BLaER1 treated with 17β-estradiol and CSF1 and Interleukin-3, amounts not matched to agents 10 nM and 100 nM (cell line): Measurements from ENCODE around the gene LYPD4.

ENCODE experiments used
- H3K27ac ChIP-seq, 11 experiments: shearing (Covaris generic); formaldehyde crosslinking; 2 replicates each; pipeline ENCODE4 v1.8.1; 2022
- H3K27me3 ChIP-seq, 11 experiments: shearing (Covaris generic); formaldehyde crosslinking; 2 replicates each; pipeline ENCODE4 v1.8.1; 2022
- H3K36me3 ChIP-seq, 11 experiments: shearing (Covaris generic); formaldehyde crosslinking; 2 replicates each; pipeline ENCODE4 v1.8.1; 2022
- H3K4me1 ChIP-seq, 10 experiments: shearing (Covaris generic); formaldehyde crosslinking; 2 replicates each; pipeline ENCODE4 v1.8.1; 2022
- H3K4me2 ChIP-seq, 11 experiments: shearing (Covaris generic); formaldehyde crosslinking; 2 replicates each; pipeline ENCODE4 v1.8.1; 2022
- H3K4me3 ChIP-seq, 10 experiments: shearing (Covaris generic); formaldehyde crosslinking; 2 replicates each; pipeline ENCODE4 v1.8.1; 2022
- H3K9ac ChIP-seq, 11 experiments: shearing (Covaris generic); formaldehyde crosslinking; 2 replicates each; pipeline ENCODE4 v1.8.1; 2022
- H3K9me3 ChIP-seq, 11 experiments: shearing (Covaris generic); formaldehyde crosslinking; replicated peaks in 1 of 11; 2 replicates each; pipeline ENCODE4 v1.8.1; 2022
- H4K20me1 ChIP-seq, 11 experiments: shearing (Covaris generic); formaldehyde crosslinking; 2 replicates each; pipeline ENCODE4 v1.8.1; 2022
- Cebpa-rat ChIP-seq, 11 experiments: shearing (Covaris generic); IDR thresholded peaks; 2 replicates each; pipeline ENCODE4 v1.8.1; 2022

The LYPD4 gene, protein sequence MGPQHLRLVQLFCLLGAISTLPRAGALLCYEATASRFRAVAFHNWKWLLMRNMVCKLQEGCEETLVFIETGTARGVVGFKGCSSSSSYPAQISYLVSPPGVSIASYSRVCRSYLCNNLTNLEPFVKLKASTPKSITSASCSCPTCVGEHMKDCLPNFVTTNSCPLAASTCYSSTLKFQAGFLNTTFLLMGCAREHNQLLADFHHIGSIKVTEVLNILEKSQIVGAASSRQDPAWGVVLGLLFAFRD

DNA sequence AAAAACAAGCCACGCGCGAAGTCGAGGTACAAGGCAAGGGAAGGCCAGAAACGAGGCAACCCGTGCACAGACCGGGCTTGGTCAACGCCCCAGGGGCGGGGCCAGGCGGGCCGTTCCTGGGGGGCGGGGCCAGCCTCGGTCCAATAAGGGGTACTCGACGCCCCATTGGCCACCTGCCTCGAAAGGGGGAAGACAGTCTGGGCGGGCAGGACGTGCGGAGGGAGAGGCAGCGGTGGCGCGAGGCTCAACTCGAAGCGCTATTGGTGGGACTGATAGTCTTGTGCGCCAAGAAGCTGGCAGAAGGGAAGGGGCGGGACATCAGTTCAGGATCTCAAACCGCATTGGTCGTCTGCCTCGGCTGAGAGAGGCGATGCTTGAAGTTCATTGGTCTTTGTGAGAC is at the start of gene LYPD4:
Gene LYPD4 (minus strand): TSS at position 83 of the 400 bp plus-strand sequence. CDS start 5,398 bp downstream, outside the sequence.
- Histone ChIP-seq H4K20me1 (no peaks in the 10 kb centered on the region), H3K4me2 (no peak within 1 kb of the TSS), H3K36me3 (no peaks in the 10 kb centered on the region), H3K27ac (no peak within 1 kb of the TSS), H3K9ac (no peak within 1 kb of the TSS), H3K27me3 (no peaks in the 10 kb centered on the region), H3K9me3 (peaks cover 5 to 13% (median 8%) of the 10 kb centered on the region in 11 experiments; a peak in 11 of 22 replicates), H3K4me3 (no peak within 1 kb of the TSS), H3K4me1 (peaks cover 0 to 4% (median 0%) of the 10 kb centered on the region in 10 experiments; a peak in 1 of 20 replicates)
- no peak for TF ChIP-seq Cebpa-rat (IDR thresholded peaks at IDR 0.05)

DNA sequence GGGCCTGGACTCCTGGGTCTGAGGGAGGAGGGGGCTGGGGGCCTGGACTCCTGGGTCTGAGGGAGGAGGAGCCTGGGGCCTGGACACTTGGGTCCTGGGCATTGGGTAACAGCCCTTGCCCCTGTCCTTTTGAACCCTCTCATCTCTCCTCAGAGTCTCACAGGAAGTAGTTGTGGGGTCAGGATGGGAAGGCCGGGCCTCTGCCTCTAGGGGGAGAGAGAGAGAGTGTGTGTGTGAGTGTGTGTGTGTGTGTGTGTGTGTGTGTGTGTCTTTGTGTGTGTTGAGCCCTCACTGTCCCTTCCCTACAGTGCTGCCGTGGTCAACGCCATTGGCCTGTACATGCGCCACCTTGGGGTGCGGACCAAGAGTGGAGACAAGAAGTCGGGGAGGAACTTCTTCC is 49.4 kb upstream of the LYPD4 start:
- H3K27ac ChIP-seq: peak overlapping the region in 3 of 11 experiments; percentile 17 to 29 (median 27); a peak in 2 of 22 replicates
- peak overlapping the region in 1 of 11 experiments; percentile 33; a peak in 1 of 22 replicates for H3K9ac ChIP-seq
- H3K4me1 ChIP-seq: peaks cover 5 to 39% (median 32%) of the 10 kb centered on the region in 10 experiments; a peak in 17 of 20 replicates
- no peak for TF ChIP-seq Cebpa-rat (IDR thresholded peaks at IDR 0.05)
- no peaks in the 10 kb centered on the region for H3K9me3 ChIP-seq
- H3K36me3 ChIP-seq: peaks cover 76 to 84% (median 82%) of the 10 kb centered on the region in 11 experiments
- H3K27me3 ChIP-seq: no peaks in the 10 kb centered on the region
- peaks cover 21 to 87% (median 74%) of the 10 kb centered on the region in 11 experiments for H4K20me1 ChIP-seq
- H3K4me2 ChIP-seq: no peak overlapping the region
- H3K4me3 ChIP-seq: no peak overlapping the region

DNA sequence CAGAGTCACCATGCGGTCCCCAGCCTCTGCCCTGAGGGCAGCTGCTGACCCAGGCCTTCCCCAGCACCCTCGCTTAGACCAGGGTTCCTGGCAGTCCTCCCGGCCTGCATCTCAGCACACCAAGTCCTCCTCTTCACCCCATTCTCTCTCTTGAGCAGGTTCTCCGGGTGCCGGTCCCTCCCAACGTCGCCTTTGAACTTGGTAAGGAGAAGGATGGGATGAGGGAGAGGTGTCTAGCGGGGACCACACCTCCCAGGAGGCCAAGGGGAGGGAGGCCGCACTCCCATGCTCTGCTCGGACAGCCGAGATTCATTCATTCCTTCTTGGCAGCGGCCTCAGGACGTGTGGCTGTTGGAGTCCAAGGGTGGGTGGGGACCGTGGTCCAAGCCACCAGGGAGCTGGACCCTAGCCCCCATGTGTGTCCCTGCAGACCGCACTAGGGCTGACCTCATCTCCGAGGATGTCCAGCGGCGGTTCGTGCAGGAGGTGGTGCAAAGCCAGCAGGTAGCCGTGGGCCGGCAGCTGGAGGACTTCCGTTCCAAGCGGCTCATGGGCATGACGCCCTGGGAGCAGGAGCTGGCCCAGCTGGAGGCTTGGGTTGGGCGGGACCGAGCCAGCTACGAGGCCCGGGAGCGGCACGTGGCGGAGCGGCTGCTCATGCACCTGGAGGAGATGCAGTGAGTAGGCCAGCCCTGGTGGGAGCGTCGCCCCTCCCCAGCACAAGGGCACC is 47.9 kb upstream of the LYPD4 start:
- H4K20me1 ChIP-seq: peaks cover 32 to 88% (median 76%) of the 10 kb centered on the region in 11 experiments

DNA sequence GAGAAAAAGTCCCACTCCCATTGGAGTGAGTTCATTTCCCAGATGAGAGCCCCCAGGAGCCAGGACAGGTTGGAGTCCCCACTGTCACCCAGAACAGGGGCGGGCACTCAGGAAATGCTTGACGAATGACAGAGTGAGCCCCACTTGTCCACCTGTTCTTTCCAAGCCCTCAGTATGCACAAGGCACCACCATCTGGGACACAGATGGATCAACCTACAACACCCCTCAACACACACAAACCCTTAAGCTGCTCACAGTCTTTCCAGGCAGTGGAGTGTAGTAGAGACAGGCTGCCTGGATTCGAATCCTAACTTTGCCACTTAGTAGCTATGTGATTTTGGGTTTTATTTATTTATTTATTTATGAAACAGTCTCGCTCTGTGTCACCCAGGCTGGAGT is 46.5 kb upstream of the LYPD4 start:
- no peak overlapping the region; a peak in 1 of 22 replicates for H3K9ac ChIP-seq
- no peaks in the 10 kb centered on the region for H3K27me3 ChIP-seq
- no peak for TF ChIP-seq Cebpa-rat (IDR thresholded peaks at IDR 0.05)
- H4K20me1 ChIP-seq: peaks cover 46 to 94% (median 85%) of the 10 kb centered on the region in 11 experiments
- H3K36me3 ChIP-seq: peaks cover 58 to 85% (median 70%) of the 10 kb centered on the region in 11 experiments
- H3K27ac ChIP-seq: no peak overlapping the region
- 0 out of 22 replicates have a peak overlapping the region, but pooled peaks of 1 of the 11 experiments have one; percentile 29 for H3K4me2 ChIP-seq
- H3K4me3 ChIP-seq: no peak overlapping the region
- no peaks in the 10 kb centered on the region for H3K9me3 ChIP-seq
- H3K4me1 ChIP-seq: peaks cover 27 to 68% (median 61%) of the 10 kb centered on the region in 10 experiments

More for the DNA sequence above, 47.9 kb upstream of the LYPD4 start:
- peak overlapping the region in 6 of 11 experiments; percentile 5 to 23 (median 15); a peak in 6 of 22 replicates for H3K27ac ChIP-seq
- H3K4me3 ChIP-seq: no peak overlapping the region
- no peak for TF ChIP-seq Cebpa-rat (IDR thresholded peaks at IDR 0.05)
- H3K4me2 ChIP-seq: peak overlapping the region in 7 of 11 experiments; percentile 5 to 29 (median 19); a peak in 8 of 22 replicates
- no peaks in the 10 kb centered on the region for H3K9me3 ChIP-seq
- peak overlapping the region in 8 of 11 experiments; percentile 21 to 55 (median 40); a peak in 10 of 22 replicates for H3K9ac ChIP-seq
- peaks cover 13 to 54% (median 47%) of the 10 kb centered on the region in 10 experiments for H3K4me1 ChIP-seq
- H3K36me3 ChIP-seq: peaks cover 64 to 85% (median 74%) of the 10 kb centered on the region in 11 experiments
- H3K27me3 ChIP-seq: no peaks in the 10 kb centered on the region

DNA sequence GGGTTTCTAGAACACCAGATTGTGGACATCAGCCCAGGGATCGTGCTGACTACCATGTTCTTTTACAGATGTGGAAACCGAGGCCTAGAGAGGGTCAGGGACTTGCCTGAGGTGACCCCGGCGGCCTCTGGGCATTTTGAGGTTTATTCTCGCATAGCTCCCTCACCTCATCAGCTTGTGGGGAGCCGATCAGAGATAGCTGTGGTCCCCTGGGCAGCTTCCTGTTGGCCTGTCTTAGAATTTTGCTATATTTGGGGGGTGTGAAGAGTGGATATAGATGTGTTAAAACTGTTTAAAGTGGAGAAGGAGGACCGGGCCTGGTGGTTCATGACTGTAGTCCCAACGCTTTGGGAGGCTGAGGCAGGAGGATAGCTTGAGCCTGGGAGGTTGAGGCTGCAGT is 45.4 kb upstream of the LYPD4 start:
- Histone ChIP-seq H3K4me1 (peaks cover 37 to 79% (median 71%) of the 10 kb centered on the region in 10 experiments), H3K4me2 (no peak overlapping the region), H3K36me3 (peaks cover 47 to 85% (median 67%) of the 10 kb centered on the region in 11 experiments), H3K27ac (no peak overlapping the region), H3K9me3 (no peaks in the 10 kb centered on the region), H3K27me3 (no peaks in the 10 kb centered on the region), H4K20me1 (peaks cover 56 to 94% (median 87%) of the 10 kb centered on the region in 11 experiments), H3K9ac (no peak overlapping the region; a peak in 1 of 22 replicates), H3K4me3 (no peak overlapping the region)
- TF ChIP-seq Cebpa-rat (IDR thresholded peaks at IDR 0.05): no peak

DNA sequence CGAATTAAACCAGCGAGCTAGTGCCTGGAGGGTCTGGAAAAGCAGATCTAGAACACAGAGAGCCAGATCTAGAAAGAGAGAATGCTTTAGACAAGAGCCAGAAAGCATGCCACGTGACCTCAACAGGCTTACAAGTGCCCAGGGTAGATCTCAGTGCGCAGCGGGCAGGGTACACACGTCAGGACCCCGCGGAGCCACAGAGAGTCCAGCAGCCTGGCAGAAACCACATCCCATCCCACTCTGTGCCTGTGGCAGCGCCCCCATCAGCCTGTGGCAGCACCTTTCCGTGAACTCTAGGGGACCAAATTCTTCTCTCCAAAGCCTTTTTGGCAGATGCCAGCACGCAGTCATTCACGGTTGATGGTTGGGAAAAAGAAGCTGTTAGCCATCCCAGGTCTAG is 44.4 kb upstream of the LYPD4 start:
- H3K27me3 ChIP-seq: no peaks in the 10 kb centered on the region
- peak overlapping the region in 2 of 11 experiments; percentile 29 to 40; a peak in 3 of 22 replicates for H3K27ac ChIP-seq
- peaks cover 62 to 92% (median 87%) of the 10 kb centered on the region in 11 experiments for H4K20me1 ChIP-seq
- no peak for TF ChIP-seq Cebpa-rat (IDR thresholded peaks at IDR 0.05)
- no peaks in the 10 kb centered on the region for H3K9me3 ChIP-seq
- no peak overlapping the region; a peak in 1 of 22 replicates for H3K4me2 ChIP-seq
- no peak overlapping the region for H3K4me3 ChIP-seq
- peaks cover 38 to 76% (median 58%) of the 10 kb centered on the region in 11 experiments for H3K36me3 ChIP-seq
- peak overlapping the region in 4 of 11 experiments; percentile 5 to 95 (median 24); a peak in 3 of 22 replicates for H3K9ac ChIP-seq
- H3K4me1 ChIP-seq: peaks cover 42 to 84% (median 75%) of the 10 kb centered on the region in 10 experiments

DNA sequence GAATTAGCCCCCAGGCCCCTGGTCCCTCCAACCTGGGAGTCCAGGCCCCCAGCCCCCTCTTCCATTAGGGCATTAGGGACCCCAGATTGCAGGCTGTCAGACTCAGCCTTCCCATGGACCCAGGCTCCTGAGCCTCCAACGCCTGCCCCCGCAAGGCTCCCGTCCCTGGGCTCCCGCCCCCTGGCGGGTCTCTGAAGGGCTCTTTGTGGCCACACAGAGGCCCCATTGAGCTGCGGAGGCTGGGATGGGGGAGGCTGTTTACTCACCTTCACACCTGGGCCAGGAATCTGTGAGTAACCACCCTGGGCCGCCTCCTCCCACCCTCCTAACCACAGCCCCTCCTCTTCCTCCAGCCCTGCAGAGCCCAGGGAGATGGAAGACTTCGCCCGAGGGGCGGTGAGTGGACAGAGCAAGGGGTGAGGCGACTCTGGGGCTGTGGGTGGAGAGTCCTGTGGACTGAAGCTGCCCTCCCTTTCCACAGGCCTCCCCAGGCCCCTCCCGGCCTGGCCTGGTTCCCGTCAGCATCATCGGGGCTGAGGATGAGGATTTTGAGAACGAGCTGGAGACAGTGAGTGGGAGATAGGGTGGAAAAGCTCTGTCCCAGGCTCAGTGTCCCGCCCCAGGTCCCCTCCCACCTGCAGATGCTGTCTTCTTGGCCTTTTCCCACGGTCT is 43.4 kb upstream of the LYPD4 start:
- peaks cover 42 to 81% (median 73%) of the 10 kb centered on the region in 10 experiments for H3K4me1 ChIP-seq
- no peaks in the 10 kb centered on the region for H3K9me3 ChIP-seq
- H3K27ac ChIP-seq: peak overlapping the region in 10 of 11 experiments; percentile 50 to 98 (median 80); a peak in 19 of 22 replicates
- peaks cover 62 to 87% (median 85%) of the 10 kb centered on the region in 11 experiments for H4K20me1 ChIP-seq
- no peak for TF ChIP-seq Cebpa-rat (IDR thresholded peaks at IDR 0.05)
- peaks cover 37 to 72% (median 55%) of the 10 kb centered on the region in 11 experiments for H3K36me3 ChIP-seq
- peak overlapping the region; percentile 61 to 97 (median 86); a peak in 21 of 22 replicates for H3K9ac ChIP-seq
- H3K4me3 ChIP-seq: peak overlapping the region in 8 of 10 experiments; percentile 37 to 94 (median 52); a peak in 16 of 20 replicates
- peak overlapping the region; percentile 82 to 99 (median 98) for H3K4me2 ChIP-seq
- no peaks in the 10 kb centered on the region for H3K27me3 ChIP-seq
